Ovary (tissue), 3 donors: ENCODE results near the gene MAN1A1.

ENCODE experiments used
- CTCF ChIP-seq, 3 donors: fragments of 450-650 bp in 2 of 3; fragments of 200-600 bp in 1 of 3; IDR thresholded peaks; one replicate each; pipeline versions ENCODE4 v1.5.1 to v1.8.0; 2016 to 2022; ENCODE audit warnings: antibody characterized with exemption in 3 of 3, mild to moderate bottlenecking in 1 of 3
- EP300 ChIP-seq: sonication (generic); formaldehyde crosslinking; IDR thresholded peaks from one replicate; pipeline ENCODE4 v1.6.1; 2017; ENCODE audit warnings: antibody characterized with exemption
- POLR2A ChIP-seq: fragments of 450-650 bp; IDR thresholded peaks from one replicate; pipeline ENCODE4 v1.6.1; 2017; ENCODE audit warnings: antibody characterized with exemption, mild to moderate bottlenecking, moderate library complexity
- donor health status: DM: no; HTN: no; CAD: no.

- no peak for TF ChIP-seq CTCF (IDR thresholded peaks at IDR 0.05)
- no peak for TF ChIP-seq POLR2A
- no peak for TF ChIP-seq EP300
Observed at GRCh38 chr6:119296036-119297035, 53.2 kb downstream of the MAN1A1 start.
